ENCODE measurements around the gene NCBP1.
"Not testable (repeated sequence)": the region's sequence is repeated elsewhere in the genome, so short reads cannot be mapped to it uniquely, and the experiment has no call there.

The NCBP1 gene, protein sequence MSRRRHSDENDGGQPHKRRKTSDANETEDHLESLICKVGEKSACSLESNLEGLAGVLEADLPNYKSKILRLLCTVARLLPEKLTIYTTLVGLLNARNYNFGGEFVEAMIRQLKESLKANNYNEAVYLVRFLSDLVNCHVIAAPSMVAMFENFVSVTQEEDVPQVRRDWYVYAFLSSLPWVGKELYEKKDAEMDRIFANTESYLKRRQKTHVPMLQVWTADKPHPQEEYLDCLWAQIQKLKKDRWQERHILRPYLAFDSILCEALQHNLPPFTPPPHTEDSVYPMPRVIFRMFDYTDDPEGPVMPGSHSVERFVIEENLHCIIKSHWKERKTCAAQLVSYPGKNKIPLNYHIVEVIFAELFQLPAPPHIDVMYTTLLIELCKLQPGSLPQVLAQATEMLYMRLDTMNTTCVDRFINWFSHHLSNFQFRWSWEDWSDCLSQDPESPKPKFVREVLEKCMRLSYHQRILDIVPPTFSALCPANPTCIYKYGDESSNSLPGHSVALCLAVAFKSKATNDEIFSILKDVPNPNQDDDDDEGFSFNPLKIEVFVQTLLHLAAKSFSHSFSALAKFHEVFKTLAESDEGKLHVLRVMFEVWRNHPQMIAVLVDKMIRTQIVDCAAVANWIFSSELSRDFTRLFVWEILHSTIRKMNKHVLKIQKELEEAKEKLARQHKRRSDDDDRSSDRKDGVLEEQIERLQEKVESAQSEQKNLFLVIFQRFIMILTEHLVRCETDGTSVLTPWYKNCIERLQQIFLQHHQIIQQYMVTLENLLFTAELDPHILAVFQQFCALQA

GRCh38 chr9:97632985-97633858, at the start of gene NCBP1, which contains the start of gene TSTD2:
TSS of gene NCBP1 (plus strand) at chr9:97633821. CDS start at chr9:97633882, 61 bp downstream.
TSS of gene TSTD2 (minus strand) at chr9:97633368. CDS start at chr9:97627562, 5,806 bp downstream.
- DNase-seq: peak; percentile 84 to 95 (median 91)

DNA sequence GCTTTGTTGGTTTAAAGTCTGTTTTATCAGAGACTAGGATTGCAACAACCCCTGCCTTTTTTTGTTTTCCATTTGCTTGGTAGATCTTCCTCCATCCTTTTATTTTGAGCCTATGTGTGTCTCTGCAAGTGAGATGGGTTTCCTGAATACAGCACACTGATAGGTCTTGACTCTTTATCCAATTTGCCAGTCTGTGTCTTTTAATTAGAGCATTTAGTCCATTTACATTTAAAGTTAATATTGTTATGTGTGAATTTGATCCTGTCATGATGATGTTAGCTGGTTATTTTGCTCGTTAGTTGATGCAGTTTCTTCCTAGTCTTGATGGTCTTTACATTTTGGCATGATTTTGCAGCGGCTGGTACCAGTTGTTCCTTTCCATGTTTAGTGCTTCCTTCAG, 48.8 kb upstream of the NCBP1 start:
- not testable (repeated sequence) for DNase-seq

DNA sequence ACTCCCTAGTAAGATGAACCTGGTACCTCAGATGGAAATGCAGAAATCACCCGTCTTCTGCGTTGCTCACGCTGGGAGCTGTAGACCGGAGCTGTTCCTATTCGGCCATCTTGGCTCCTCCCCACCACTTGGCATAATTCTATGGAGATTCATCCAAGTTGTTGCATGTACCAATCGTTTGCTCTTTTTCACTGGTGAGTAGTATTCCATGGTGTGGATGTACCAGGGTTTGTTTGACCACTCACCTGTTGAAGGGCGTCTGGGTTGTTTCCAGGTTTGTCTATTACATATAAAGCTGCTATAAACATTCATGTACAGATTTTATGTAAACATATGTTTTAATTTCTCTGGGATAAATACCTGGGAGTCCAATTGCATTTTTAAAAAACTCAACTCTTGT, 46.7 kb upstream of the NCBP1 start:
- not testable (repeated sequence) for DNase-seq

- no peak for DNase-seq
Measured at GRCh38 chr9:97591535-97591934, 42.1 kb upstream of the NCBP1 start.

DNA sequence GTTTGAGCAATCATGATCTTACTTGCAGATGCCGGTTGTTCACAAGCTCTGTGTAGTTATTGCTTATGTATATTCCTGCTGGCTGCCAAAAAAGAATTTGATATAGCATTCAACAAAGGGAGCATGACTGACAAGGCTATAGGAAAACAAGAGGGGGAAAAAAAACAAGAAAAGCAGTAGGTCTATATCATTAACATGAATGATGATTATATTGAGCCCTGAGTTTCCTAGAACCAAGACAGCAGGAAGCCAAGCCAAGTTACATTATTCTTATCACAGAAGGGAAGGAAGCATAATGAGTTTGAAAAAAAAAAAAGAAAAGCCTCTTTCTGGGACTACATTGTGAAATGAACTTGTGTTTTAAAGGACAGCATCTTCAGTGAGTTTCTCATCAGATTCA, 41.5 kb upstream of the NCBP1 start:
- no peak for DNase-seq

- DNase-seq: no peak
Measured at GRCh38 chr9:97593960-97594359, 39.7 kb upstream of the NCBP1 start.

DNA sequence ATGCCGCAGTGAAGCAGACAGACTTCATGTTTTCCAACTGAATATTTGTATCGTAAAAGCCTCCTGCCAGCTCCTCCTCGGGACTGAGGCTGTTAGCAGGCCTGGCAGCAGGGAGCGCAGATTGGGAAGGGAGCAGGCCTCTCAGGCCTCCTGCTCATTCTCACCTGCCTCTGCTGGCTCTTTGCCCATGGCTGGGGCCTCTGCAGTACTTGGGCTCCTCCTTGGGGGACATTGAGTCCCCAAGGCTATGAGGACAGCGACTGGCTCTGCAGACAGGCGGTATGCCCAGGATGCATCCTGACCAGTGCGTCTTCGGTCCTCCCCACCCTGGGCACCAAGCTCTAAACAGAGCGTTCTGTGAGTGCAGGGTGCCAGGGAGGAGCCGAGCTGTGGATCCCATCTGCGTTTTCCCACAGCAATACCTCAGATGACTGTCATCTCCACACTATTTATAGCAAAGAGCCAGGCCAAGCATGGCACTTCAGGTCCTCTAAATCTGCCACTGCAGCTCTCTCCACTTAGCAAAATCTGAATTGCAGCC, 39.2 kb upstream of the NCBP1 start:
- DNase-seq: no peak

DNA sequence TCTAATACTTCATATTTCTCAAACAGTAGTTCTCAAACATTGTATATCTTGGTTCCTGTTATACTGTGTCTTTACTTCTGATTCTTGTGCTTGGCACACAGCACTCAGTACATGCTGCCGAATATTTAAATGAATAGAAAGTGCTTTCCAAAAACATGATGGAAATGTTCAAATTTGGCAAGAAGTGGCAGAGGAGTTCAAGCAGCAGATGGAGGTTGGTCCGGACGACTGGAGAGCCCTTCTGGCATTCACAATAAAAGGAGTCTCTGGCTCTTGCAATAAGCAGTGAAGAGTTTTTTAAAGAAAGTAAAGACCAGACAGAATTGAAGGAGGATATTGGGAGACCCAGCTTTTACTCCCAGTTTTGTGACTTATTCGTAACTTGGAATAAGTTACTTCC, 36.7 kb upstream of the NCBP1 start:
- no peak for DNase-seq

DNA sequence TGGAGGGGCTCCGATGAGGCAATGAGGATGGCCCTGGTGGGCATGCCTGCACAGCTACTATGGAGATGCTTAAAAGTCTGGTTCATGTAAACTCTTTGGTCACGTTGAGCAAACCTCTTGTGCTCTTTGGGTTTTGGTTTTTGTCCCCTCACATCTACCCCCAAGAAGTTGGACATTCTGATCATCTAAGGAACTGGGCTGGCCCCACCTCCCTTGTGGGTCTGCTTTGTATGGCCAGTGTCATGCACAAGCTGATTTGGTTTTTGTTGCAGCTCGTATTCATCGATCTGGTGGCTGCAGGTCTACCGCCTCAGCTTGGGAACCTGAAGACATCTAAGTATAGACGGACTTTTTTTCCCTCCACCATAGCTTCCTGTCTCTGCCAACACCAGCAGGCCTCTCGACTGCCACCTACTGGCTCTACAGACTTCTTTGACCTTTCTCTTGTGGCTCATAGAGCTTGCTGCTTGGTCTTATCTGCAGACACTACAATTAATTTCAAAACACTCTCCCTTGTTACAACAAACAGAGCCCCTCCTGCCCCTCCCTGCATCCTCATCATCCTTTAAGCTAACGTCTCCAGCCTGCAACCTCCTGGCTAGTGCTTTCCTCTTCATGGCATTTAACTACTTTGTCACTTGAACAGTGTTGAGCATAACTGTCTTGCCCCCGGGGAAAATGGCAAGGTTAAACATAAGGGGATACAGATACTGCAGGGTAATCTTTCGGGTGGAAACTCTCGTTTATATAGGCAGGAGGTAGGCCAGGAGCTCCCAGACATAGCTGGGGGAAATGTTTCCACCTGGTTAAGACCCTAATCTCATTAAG, 34.9 kb upstream of the NCBP1 start:
- peak; percentile 38 to 56 (median 49) for DNase-seq

DNA sequence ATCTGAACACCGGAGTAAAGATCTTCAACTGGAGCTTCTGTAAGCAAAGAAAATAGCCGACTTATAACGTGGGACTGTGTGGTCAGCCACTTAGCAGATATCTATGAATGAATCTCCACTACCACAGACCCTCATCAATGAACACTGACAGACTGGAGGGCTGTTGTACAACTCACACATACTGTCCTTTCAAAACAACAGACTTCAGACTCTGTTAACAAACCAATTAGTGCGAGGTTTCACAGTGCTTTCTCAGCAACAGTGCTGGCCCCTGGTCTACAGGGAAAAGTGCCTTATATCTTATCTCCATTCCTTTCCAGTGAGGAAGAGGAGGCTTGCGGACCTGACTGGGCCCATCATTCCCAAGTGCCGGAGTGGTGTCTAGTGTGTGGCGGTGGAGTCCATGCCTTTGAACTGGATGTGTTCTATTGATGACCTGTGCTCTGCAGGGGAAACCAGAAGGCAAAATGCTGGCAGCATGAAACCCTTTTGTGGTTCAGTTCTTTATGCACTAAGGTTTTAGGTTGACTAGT, 34.2 kb upstream of the NCBP1 start:
- DNase-seq: no peak

DNA sequence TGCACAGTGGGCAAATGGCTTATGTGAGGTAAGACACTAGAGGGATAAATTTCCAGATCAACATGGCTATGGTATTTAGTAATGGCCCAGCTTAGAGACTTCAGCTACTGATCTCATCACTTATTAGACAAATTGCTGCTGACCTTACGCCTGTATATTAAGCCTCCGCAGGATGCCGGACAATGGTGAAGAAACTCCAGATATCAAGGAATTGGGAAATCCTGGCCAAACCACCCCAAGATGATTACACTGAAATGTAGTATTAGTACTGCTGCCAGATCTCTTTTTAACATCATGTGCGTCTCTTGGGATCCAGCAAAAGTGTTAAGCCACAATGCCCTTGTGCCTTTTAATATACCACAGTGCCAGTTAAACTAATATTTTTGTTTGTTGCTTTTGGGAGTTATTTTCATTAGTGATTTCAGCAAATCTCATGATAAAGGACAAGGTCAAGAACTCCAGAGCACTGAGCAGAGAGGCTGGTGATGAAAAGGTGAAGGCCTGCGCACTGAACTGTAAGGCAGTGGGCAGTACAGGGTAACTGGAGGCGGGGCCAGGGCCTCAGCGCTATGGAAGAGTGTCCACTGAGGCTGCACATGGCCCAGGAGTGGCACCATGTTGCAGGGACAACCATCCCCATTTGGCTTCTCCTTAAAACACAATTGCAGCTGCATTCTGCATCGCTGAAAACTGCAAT, 32.9 kb upstream of the NCBP1 start:
- DNase-seq: no peak

DNA sequence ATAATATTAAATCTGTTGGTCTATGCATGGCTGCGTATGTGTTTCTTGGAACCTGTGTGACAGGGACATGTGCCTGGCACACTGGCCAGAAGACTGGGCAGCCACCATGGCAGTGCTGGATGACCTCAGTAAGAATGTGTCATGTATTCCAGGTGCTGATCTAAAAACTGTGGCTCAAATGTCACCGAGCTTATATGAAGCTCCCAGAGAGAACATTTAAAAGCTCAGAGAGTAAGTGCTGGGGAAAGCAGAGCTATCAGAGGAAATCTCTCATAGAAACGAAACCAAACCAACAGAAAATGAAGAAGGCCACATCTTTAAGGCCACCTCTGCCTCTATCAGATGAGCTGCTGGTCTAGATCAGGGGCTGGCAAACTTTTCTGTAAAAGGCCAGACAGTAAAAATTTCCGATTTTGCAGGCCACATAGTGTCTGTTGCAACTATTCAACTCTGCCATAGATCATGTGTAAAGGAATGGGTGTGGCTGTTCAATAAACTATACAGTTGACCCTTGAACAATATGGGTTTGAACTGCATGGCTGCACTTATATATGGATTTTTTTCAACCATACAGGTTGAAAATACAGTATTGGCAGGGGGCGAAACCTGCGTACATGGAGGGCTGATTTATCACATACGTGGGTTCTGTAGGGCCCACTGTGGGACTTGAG, 32.3 kb upstream of the NCBP1 start:
- DNase-seq: no peak

DNA sequence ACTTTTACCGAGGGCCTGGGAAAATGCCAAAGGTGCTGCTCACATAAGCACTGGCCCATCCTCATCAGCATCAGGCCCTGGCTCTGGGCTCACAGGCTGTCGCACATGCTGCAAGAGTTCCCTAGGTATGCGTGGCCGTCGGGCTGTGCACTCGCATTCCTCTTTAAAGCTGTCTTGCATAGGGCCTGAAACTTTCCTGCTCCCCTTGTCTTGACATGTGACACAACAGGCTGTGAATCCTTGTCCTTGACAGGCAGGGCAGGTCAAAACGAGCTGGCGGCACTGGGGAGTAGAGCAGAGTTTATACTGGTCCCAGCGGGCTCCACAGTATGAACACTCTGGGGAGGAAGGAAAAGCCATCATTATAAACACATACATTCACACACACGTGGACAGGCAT, 31.2 kb upstream of the NCBP1 start:
- no peak for DNase-seq

- DNase-seq: no peak
Measured at GRCh38 chr9:97604901-97605645, 28.5 kb upstream of the NCBP1 start.

- DNase-seq: peak in 3 of 4 experiments; percentile 3 to 12 (median 9)
Measured at GRCh38 chr9:97615439-97616072, 18.1 kb upstream of the NCBP1 start.

- no peak for DNase-seq
Measured at GRCh38 chr9:97617939-97618416, 15.6 kb upstream of the NCBP1 start.

DNA sequence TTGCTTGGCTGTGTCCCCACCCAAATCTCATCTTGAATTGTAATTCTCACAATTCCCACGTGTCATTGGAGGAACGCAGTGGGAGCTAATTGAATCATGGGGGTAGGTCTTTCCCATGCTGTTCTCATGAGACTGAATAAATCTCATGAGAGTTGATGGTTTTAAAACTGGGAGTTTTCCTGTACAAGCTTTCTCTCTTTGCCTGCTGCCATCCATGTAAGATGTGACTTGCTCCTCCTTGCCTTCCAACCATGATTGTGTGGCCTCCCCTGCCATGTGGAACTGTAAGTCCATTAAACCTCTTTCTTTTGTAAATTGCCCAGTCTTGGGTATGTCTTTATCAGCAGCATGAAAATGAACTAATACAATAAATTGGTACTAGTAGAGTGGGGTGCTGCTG, 13.6 kb upstream of the NCBP1 start:
- DNase-seq: not testable (repeated sequence)

GRCh38 chr9:97622483-97622882, 11.1 kb upstream of the NCBP1 start:
- DNase-seq: not testable (repeated sequence)

DNA sequence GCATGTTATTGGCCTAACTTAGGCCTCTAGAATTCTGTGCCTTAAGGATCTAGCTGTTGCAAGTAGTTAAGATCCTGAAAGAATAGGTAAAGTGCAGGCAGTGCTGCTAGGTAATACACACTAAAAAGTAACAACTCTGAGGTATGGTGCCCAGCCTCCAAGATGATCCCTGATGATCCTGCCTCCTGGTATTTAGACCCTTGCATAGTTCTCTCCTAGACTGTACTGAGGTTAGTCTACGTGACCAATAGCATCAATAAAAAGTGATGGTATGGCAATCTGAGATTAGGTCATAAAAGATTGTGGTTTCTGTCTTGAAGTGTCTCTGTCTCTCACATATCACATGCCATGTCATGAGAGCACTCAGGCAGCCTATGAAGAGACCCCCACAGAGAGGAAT, 9.7 kb upstream of the NCBP1 start:
- no peak for DNase-seq
